Ascending aorta (tissue), 2 donors: Measurements from ENCODE around the gene IL31RA. TPM values are rescaled to one million over a fixed set of nuclear protein-coding genes. Genes with fewer than 3 reads are reported as not detected.
A peak's percentile ranks its signal among the peaks of the same experiment; 100 is the strongest.

Source experiments
- DNase-seq, 2 donors: peaks; one replicate each; pipeline ENCODE4 v3.0.0-alpha.2; 2019; ENCODE audit warnings: low spot score in 2 of 2
- H3K27ac ChIP-seq, 2 donors: fragments of 200-600 bp; sonication (generic); one replicate each; pipeline ENCODE4 v1.5.1; 2016 to 2017; ENCODE audit warnings: mild to moderate bottlenecking in 1 of 2
- H3K27me3 ChIP-seq: fragments of 200-600 bp; sonication (generic); one replicate; pipeline ENCODE4 v1.5.1; 2017
- H3K36me3 ChIP-seq, 2 donors: fragments of 200-600 bp; sonication (generic); one replicate each; pipeline ENCODE4 v1.5.1; 2016
- H3K4me1 ChIP-seq, 2 donors: fragments of 200-600 bp; sonication (generic); one replicate each; pipeline ENCODE4 v1.5.1; 2016 to 2017; ENCODE audit warnings: mild to moderate bottlenecking in 1 of 2
- H3K4me3 ChIP-seq, 2 donors: fragments of 200-600 bp; sonication (generic); one replicate each; pipeline ENCODE4 v1.5.1; 2016 to 2017; ENCODE audit warnings: mild to moderate bottlenecking in 1 of 2
- H3K9me3 ChIP-seq, 2 donors: fragments of 200-600 bp; sonication (generic); one replicate each; pipeline ENCODE4 v1.5.1; 2016
- CTCF ChIP-seq, 3 experiments: fragments of 200-600 bp in 2 of 3; fragments of 450-650 bp in 1 of 3; sonication (generic) in 2 of 3; IDR thresholded peaks; one replicate each; pipeline ENCODE4 v1.5.1; 2016 to 2019; ENCODE audit warnings: antibody characterized with exemption in 3 of 3, mild to moderate bottlenecking in 1 of 3, moderate library complexity in 1 of 3
- intact Hi-C: fragments of 100-400 bp; cut with DNase I; formaldehyde crosslinking; loops from one replicate; pipeline ENCODE4 v1.15.1; 2023
- total RNA-seq: library from RNA; depleted of rRNA; stranded (reverse); fragments of >200 nt; gene quantifications from one replicate; pipeline ENCODE4 v1.1.0, GENCODE V29; 2016

The IL31RA gene
- total RNA-seq, 1 donor from 2014 or later = not detected

DNA sequence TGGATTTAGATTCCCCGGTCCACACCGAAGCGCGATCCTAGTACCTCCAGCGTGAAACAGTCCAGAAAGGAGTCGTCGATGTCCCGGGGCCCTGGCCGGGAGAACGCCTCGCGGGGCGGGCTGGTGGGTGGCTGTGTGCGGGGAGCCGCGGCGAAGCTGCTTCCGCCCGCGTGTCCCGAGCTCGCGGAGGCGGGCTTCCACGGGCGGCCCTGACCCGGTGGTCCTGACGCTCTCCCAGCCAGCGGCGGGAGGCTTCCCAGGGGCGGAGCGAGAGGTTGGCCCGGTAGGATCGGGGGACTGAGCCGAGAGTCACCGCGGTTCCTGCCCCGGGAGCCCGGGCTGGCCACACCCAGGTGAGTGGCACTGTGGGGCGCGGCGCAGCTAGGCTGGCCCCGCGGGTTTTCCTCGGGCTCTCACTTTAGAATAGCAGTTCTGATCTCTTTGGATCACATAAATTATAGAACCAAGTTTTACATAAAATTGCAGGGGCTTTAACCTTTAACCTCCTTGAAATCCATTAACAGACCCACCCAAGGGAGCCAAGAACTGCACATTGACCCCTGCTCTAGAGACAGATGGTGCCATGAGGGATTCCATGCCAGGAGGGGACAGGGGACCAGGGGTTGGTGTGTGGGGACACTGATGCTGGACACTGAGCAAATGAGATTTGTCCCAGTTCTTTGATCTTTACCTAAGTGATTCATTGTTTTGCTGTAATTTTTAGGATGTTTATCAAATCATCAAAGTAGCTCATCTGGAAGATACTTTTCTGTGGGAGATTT, 29.2 kb upstream of the IL31RA start:
- DNase-seq = no peak
- Histone ChIP-seq H3K4me3 (peak overlapping the region; percentile 43 to 57), H3K4me1 (peaks cover 0 to 6% of the 10 kb centered on the region in 2 donors), H3K27me3 (no peaks in the 10 kb centered on the region), H3K36me3 (no peaks in the 10 kb centered on the region), H3K9me3 (no peaks in the 10 kb centered on the region), H3K27ac (no peak overlapping the region)
- intact Hi-C loops = no loop called here
- no peak for TF ChIP-seq CTCF (IDR thresholded peaks at IDR 0.05)

GRCh38 chr5:55823151-55823796, 27.9 kb upstream of the IL31RA start:
- DNase-seq = no peak
- Histone ChIP-seq H3K27ac (no peak overlapping the region), H3K36me3 (no peaks in the 10 kb centered on the region), H3K27me3 (no peaks in the 10 kb centered on the region), H3K4me1 (peaks cover 0 to 6% of the 10 kb centered on the region in 2 donors), H3K9me3 (no peaks in the 10 kb centered on the region), H3K4me3 (no peak overlapping the region)
- intact Hi-C loops = no loop called here
- no peak for TF ChIP-seq CTCF (IDR thresholded peaks at IDR 0.05)

DNA sequence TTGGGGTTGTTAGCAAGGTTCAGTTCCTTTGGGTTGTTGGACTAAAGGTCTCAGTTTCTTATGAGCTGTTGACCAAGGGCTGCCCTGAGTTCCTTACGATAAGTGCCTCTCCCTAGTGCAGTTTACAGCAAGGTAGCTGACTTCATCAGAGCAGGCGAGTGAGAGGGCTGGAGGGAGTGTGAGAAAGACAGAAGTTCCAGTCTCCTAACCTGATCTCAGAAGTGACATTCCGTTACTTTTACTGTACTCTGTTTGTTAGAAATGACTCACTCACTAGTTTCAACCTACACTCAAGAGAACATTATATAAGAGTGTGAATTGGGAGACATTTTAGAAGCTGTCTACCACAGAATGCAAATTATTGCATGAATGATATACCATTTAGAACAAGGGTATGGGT, 21.2 kb upstream of the IL31RA start:
- no peaks in the 10 kb centered on the region for H3K9me3 ChIP-seq
- no peaks in the 10 kb centered on the region for H3K27me3 ChIP-seq

GRCh38 chr5:55832446-55832845, 18.7 kb upstream of the IL31RA start:
- Histone ChIP-seq H3K4me3 (no peak overlapping the region), H3K27me3 (no peaks in the 10 kb centered on the region), H3K27ac (no peak overlapping the region), H3K9me3 (no peaks in the 10 kb centered on the region), H3K36me3 (no peaks in the 10 kb centered on the region), H3K4me1 (no peaks in the 10 kb centered on the region)
- no peak for TF ChIP-seq CTCF (IDR thresholded peaks at IDR 0.05)
- DNase-seq = no peak
- intact Hi-C loops = no loop called here

More for the DNA sequence above, 21.2 kb upstream of the IL31RA start:
- Histone ChIP-seq H3K4me1 (no peaks in the 10 kb centered on the region), H3K4me3 (no peak overlapping the region), H3K36me3 (no peaks in the 10 kb centered on the region), H3K27ac (no peak overlapping the region)
- intact Hi-C loops = no loop called here
- no peak for DNase-seq
- TF ChIP-seq CTCF (IDR thresholded peaks at IDR 0.05) = no peak

- intact Hi-C loops = no loop called here
- Histone ChIP-seq H3K27me3 (no peaks in the 10 kb centered on the region), H3K4me1 (no peaks in the 10 kb centered on the region), H3K27ac (no peak overlapping the region), H3K9me3 (no peaks in the 10 kb centered on the region), H3K4me3 (no peak overlapping the region), H3K36me3 (no peaks in the 10 kb centered on the region)
- no peak for TF ChIP-seq CTCF (IDR thresholded peaks at IDR 0.05)
- DNase-seq = no peak
Observed at GRCh38 chr5:55836191-55836590, 15.0 kb upstream of the IL31RA start.
